Lower lobe of right lung (tissue), 2 donors: ENCODE measurements around the gene VWA5B2. TPM values are rescaled to one million over a fixed set of nuclear protein-coding genes. Genes with fewer than 3 reads are reported as not detected.
A peak's percentile ranks its signal among the peaks of the same experiment; 100 is the strongest.

ENCODE experiments used
- ATAC-seq, 2 donors: fragments of 200-7000 bp; cut with Tn5 transposase; one replicate each; pipeline ENCODE4 v1.9.1; 2020 to 2022; ENCODE audit warnings: mild to moderate bottlenecking in 2 of 2, moderate library complexity in 2 of 2
- DNase-seq: peaks from one replicate; pipeline ENCODE4 v3.0.0-alpha.2; 2020
- H3K27ac ChIP-seq: fragments of 200-600 bp; one replicate; pipeline ENCODE4 v1.8.0; 2022
- H3K27me3 ChIP-seq: fragments of 200-600 bp; one replicate; pipeline ENCODE4 v1.8.0; 2022; ENCODE audit warnings: low read depth
- H3K36me3 ChIP-seq: fragments of 200-600 bp; one replicate; pipeline ENCODE4 v1.8.0; 2022; ENCODE audit warnings: mild to moderate bottlenecking
- H3K4me1 ChIP-seq: fragments of 200-600 bp; one replicate; pipeline ENCODE4 v1.8.0; 2022
- H3K4me3 ChIP-seq: fragments of 200-600 bp; one replicate; pipeline ENCODE4 v1.8.0; 2022; ENCODE audit warnings: mild to moderate bottlenecking
- H3K9me3 ChIP-seq: fragments of 200-600 bp; one replicate; pipeline ENCODE4 v1.8.0; 2022
- CTCF ChIP-seq: fragments of 200-600 bp; IDR thresholded peaks from one replicate; pipeline ENCODE4 v1.8.0; 2022; ENCODE audit warnings: antibody characterized with exemption, mild to moderate bottlenecking
- intact Hi-C: fragments of 100-400 bp; cut with DNase I; formaldehyde crosslinking; loops from one replicate; pipeline ENCODE4 v1.11.0; 2022
- total RNA-seq: library from RNA; stranded (reverse); fragmentation: NEBNext Ultra II Directional; extraction: Animal tissue kit (Norgen Biotek cat#: 25700); gene quantifications from one replicate; pipeline ENCODE4 v1.2.1, GENCODE V29; 2021
- donor health status: DM: no; HTN: yes; CAD: no; lungs with severe emphysema.

The VWA5B2 gene
- total RNA-seq, 1 donor from 2014 or later, result 0.47 TPM

- intact Hi-C loops, result no loop called here
- H3K36me3 ChIP-seq, result no peaks in the 10 kb centered on the region
- DNase-seq, result no peak
- no peak for TF ChIP-seq CTCF
- peaks cover 17% of the 10 kb centered on the region for H3K27me3 ChIP-seq
- no peaks in the 10 kb centered on the region for H3K9me3 ChIP-seq
- no peak overlapping the region for H3K4me3 ChIP-seq
- ATAC-seq, result no peak
- H3K27ac ChIP-seq, result no peak overlapping the region
- H3K4me1 ChIP-seq, result peaks cover 7% of the 10 kb centered on the region
Measured at GRCh38 chr3:184255291-184256039, 26.1 kb downstream of the VWA5B2 start.

- ATAC-seq (no peak), DNase-seq (no peak)
- H3K4me3 ChIP-seq, result no peak overlapping the region
- intact Hi-C loops, result no loop called here
- peaks cover 31% of the 10 kb centered on the region for H3K27me3 ChIP-seq
- TF ChIP-seq CTCF, result no peak
- H3K36me3 ChIP-seq, result no peaks in the 10 kb centered on the region
- peaks cover 19% of the 10 kb centered on the region for H3K4me1 ChIP-seq
- H3K27ac ChIP-seq, result no peak overlapping the region
- H3K9me3 ChIP-seq, result no peaks in the 10 kb centered on the region
Measured at GRCh38 chr3:184257083-184257915, 27.9 kb downstream of the VWA5B2 start.

- Histone ChIP-seq H3K36me3 (no peaks in the 10 kb centered on the region), H3K27ac (no peak overlapping the region), H3K4me1 (peaks cover 23% of the 10 kb centered on the region), H3K27me3 (peaks cover 46% of the 10 kb centered on the region), H3K9me3 (no peaks in the 10 kb centered on the region), H3K4me3 (no peak overlapping the region)
- ATAC-seq (no peak), DNase-seq (no peak)
- no peak for TF ChIP-seq CTCF
- intact Hi-C loops, result no loop called here
Measured at GRCh38 chr3:184258926-184259325, 29.5 kb downstream of the VWA5B2 start.

GRCh38 chr3:184259396-184259877 lies 30.1 kb downstream of the VWA5B2 start:
- no peak for ATAC-seq
- no peak for TF ChIP-seq CTCF
- H3K9me3 ChIP-seq, result no peaks in the 10 kb centered on the region
- no peaks in the 10 kb centered on the region for H3K36me3 ChIP-seq
- H3K27me3 ChIP-seq, result peaks cover 51% of the 10 kb centered on the region
- peaks cover 23% of the 10 kb centered on the region for H3K4me1 ChIP-seq
- DNase-seq, result no peak
- intact Hi-C loops, result no loop called here
- no peak overlapping the region for H3K4me3 ChIP-seq
- H3K27ac ChIP-seq, result no peak overlapping the region

- H3K9me3 ChIP-seq, result no peaks in the 10 kb centered on the region
- no peak for TF ChIP-seq CTCF
- DNase-seq, result no peak
- H3K4me1 ChIP-seq, result peaks cover 23% of the 10 kb centered on the region
- intact Hi-C loops, result no loop called here
- H3K27me3 ChIP-seq, result peaks cover 55% of the 10 kb centered on the region
- H3K36me3 ChIP-seq, result no peaks in the 10 kb centered on the region
- peak overlapping the region; percentile 59 for H3K4me3 ChIP-seq
- peak; percentile 62 to 66 for ATAC-seq
- no peak overlapping the region for H3K27ac ChIP-seq
Measured at GRCh38 chr3:184259878-184260723, 30.7 kb downstream of the VWA5B2 start.
